KG1 (cell line): ENCODE results near the gene SLC4A1AP.
A peak's percentile ranks its signal among the peaks of the same experiment; 100 is the strongest.
"Not testable (repeated sequence)": the region's sequence is repeated elsewhere in the genome, so short reads cannot be mapped to it uniquely, and the experiment has no call there.

Experiments used
- DNase-seq: peaks from one replicate; lab custom pipeline; 2025; lab: John Stamatoyannopoulos, UW

SLC4A1AP gene

GRCh38 chr2:27651056-27651455, 12.6 kb upstream of the SLC4A1AP start:
- no peak for DNase-seq

GRCh38 chr2:27652341-27652740, 11.3 kb upstream of the SLC4A1AP start:
- no peak for DNase-seq

GRCh38 chr2:27652790-27653189, 10.9 kb upstream of the SLC4A1AP start:
- no peak for DNase-seq

- DNase-seq: no peak
Measured at GRCh38 chr2:27653397-27653796, 10.3 kb upstream of the SLC4A1AP start.

- no peak for DNase-seq
Measured at GRCh38 chr2:27655155-27655951, 8.3 kb upstream of the SLC4A1AP start.

GRCh38 chr2:27661371-27661770, 2.3 kb upstream of the SLC4A1AP start:
- no peak for DNase-seq

GRCh38 chr2:27664154-27664574, 475 bp downstream of the SLC4A1AP start:
- DNase-seq: peak; percentile 56

GRCh38 chr2:27664622-27665363, 1.1 kb downstream of the SLC4A1AP start:
- no peak for DNase-seq

- DNase-seq: no peak
Measured at GRCh38 chr2:27667446-27667845, 3.8 kb downstream of the SLC4A1AP start.

GRCh38 chr2:27671235-27671634, 7.5 kb downstream of the SLC4A1AP start:
- no peak for DNase-seq

GRCh38 chr2:27672723-27673486, 9.2 kb downstream of the SLC4A1AP start:
- no peak for DNase-seq

GRCh38 chr2:27680571-27680970, 16.9 kb downstream of the SLC4A1AP start:
- DNase-seq: no peak

- no peak for DNase-seq
Measured at GRCh38 chr2:27681841-27682240, 18.2 kb downstream of the SLC4A1AP start.

- not testable (repeated sequence) for DNase-seq
Measured at GRCh38 chr2:27682334-27682771, 18.7 kb downstream of the SLC4A1AP start.

- DNase-seq: peak; percentile 94
Measured at GRCh38 chr2:27683390-27684071, 19.8 kb downstream of the SLC4A1AP start.

- DNase-seq: not testable (repeated sequence)
Measured at GRCh38 chr2:27685006-27685405, 21.3 kb downstream of the SLC4A1AP start.

- no peak for DNase-seq
Measured at GRCh38 chr2:27685577-27685976, 21.9 kb downstream of the SLC4A1AP start.

- DNase-seq: no peak
Measured at GRCh38 chr2:27687232-27687631, 23.5 kb downstream of the SLC4A1AP start.

- DNase-seq: no peak
Measured at GRCh38 chr2:27689424-27689823, 25.7 kb downstream of the SLC4A1AP start.

GRCh38 chr2:27690052-27690451, 26.4 kb downstream of the SLC4A1AP start:
- DNase-seq: no peak

GRCh38 chr2:27697660-27698059, 34.0 kb downstream of the SLC4A1AP start:
- no peak for DNase-seq

- no peak for DNase-seq
Measured at GRCh38 chr2:27701676-27702075, 38.0 kb downstream of the SLC4A1AP start.
